Measurements from ENCODE around the gene IQCK.
A peak's percentile ranks its signal among the peaks of the same experiment; 100 is the strongest.

IQCK gene

GRCh38 chr16:19837984-19838707 is 120.1 kb downstream of the IQCK start:
- Mint-ChIP-seq H3K27ac (no peak overlapping the region), H3K4me1 (no peaks in the 10 kb centered on the region), H3K4me3 (no peak overlapping the region), H3K27me3 (no peaks in the 10 kb centered on the region), H3K9me3 (no peaks in the 10 kb centered on the region)
- ATAC-seq (no peak), DNase-seq (no peak)

- no peaks in the 10 kb centered on the region for H3K4me1 Mint-ChIP-seq
- ATAC-seq (no peak), DNase-seq (no peak)
- no peaks in the 10 kb centered on the region for H3K9me3 Mint-ChIP-seq
- no peak overlapping the region for H3K4me3 Mint-ChIP-seq
- no peak overlapping the region for H3K27ac Mint-ChIP-seq
- H3K27me3 Mint-ChIP-seq: no peaks in the 10 kb centered on the region
Measured at GRCh38 chr16:19840524-19841110, 122.5 kb downstream of the IQCK start.

- Mint-ChIP-seq H3K27ac (no peak overlapping the region), H3K4me1 (no peaks in the 10 kb centered on the region), H3K4me3 (no peak overlapping the region), H3K27me3 (no peaks in the 10 kb centered on the region), H3K9me3 (no peaks in the 10 kb centered on the region)
- DNase-seq (no peak), ATAC-seq (no peak)
Measured at GRCh38 chr16:19841184-19841583, 123.1 kb downstream of the IQCK start.

GRCh38 chr16:19842426-19843157 is 124.5 kb downstream of the IQCK start:
- H3K27ac Mint-ChIP-seq: no peak overlapping the region
- no peak for ATAC-seq
- H3K4me1 Mint-ChIP-seq: no peaks in the 10 kb centered on the region
- H3K27me3 Mint-ChIP-seq: peaks cover 6% of the 10 kb centered on the region
- no peak overlapping the region for H3K4me3 Mint-ChIP-seq
- no peak for DNase-seq
- no peaks in the 10 kb centered on the region for H3K9me3 Mint-ChIP-seq

GRCh38 chr16:19843371-19843770 is 125.3 kb downstream of the IQCK start:
- H3K4me1 Mint-ChIP-seq: no peaks in the 10 kb centered on the region
- DNase-seq (no peak), ATAC-seq (no peak)
- H3K27me3 Mint-ChIP-seq: peaks cover 7% of the 10 kb centered on the region
- H3K9me3 Mint-ChIP-seq: no peaks in the 10 kb centered on the region
- H3K27ac Mint-ChIP-seq: no peak overlapping the region
- H3K4me3 Mint-ChIP-seq: no peak overlapping the region

- ATAC-seq: no peak
- Mint-ChIP-seq H3K27ac (no peak overlapping the region), H3K4me1 (no peaks in the 10 kb centered on the region), H3K9me3 (no peaks in the 10 kb centered on the region), H3K4me3 (no peak overlapping the region), H3K27me3 (peaks cover 7% of the 10 kb centered on the region)
- DNase-seq: no peak
Measured at GRCh38 chr16:19844945-19845641, 127.0 kb downstream of the IQCK start.

GRCh38 chr16:19846436-19846835 is 128.4 kb downstream of the IQCK start:
- Mint-ChIP-seq H3K4me3 (no peak overlapping the region), H3K4me1 (no peaks in the 10 kb centered on the region), H3K27me3 (peaks cover 7% of the 10 kb centered on the region), H3K27ac (no peak overlapping the region), H3K9me3 (no peaks in the 10 kb centered on the region)
- DNase-seq: no peak
- ATAC-seq: no peak

GRCh38 chr16:19848756-19849155 is 130.7 kb downstream of the IQCK start:
- no peak overlapping the region for H3K4me3 Mint-ChIP-seq
- DNase-seq (no peak), ATAC-seq (no peak)
- peak overlapping the region in 1 of 2 donors; percentile 25 for H3K27ac Mint-ChIP-seq
- H3K27me3 Mint-ChIP-seq: peaks cover 7% of the 10 kb centered on the region
- no peaks in the 10 kb centered on the region for H3K4me1 Mint-ChIP-seq
- H3K9me3 Mint-ChIP-seq: no peaks in the 10 kb centered on the region

- H3K4me1 Mint-ChIP-seq: no peaks in the 10 kb centered on the region
- DNase-seq: no peak
- H3K4me3 Mint-ChIP-seq: no peak overlapping the region
- H3K27me3 Mint-ChIP-seq: peaks cover 7% of the 10 kb centered on the region
- H3K27ac Mint-ChIP-seq: no peak overlapping the region
- no peaks in the 10 kb centered on the region for H3K9me3 Mint-ChIP-seq
- no peak for ATAC-seq
Measured at GRCh38 chr16:19850131-19850817, 132.2 kb downstream of the IQCK start.

GRCh38 chr16:19851476-19851875 is 133.4 kb downstream of the IQCK start:
- ATAC-seq: no peak
- H3K27ac Mint-ChIP-seq: no peak overlapping the region
- no peak overlapping the region for H3K4me3 Mint-ChIP-seq
- peaks cover 7% of the 10 kb centered on the region for H3K27me3 Mint-ChIP-seq
- DNase-seq: no peak
- H3K9me3 Mint-ChIP-seq: no peaks in the 10 kb centered on the region
- no peaks in the 10 kb centered on the region for H3K4me1 Mint-ChIP-seq

GRCh38 chr16:19853132-19853741 is 135.2 kb downstream of the IQCK start:
- Mint-ChIP-seq H3K4me3 (no peak overlapping the region), H3K27me3 (no peaks in the 10 kb centered on the region), H3K27ac (no peak overlapping the region), H3K4me1 (no peaks in the 10 kb centered on the region), H3K9me3 (no peaks in the 10 kb centered on the region)
- DNase-seq (no peak), ATAC-seq (no peak)

- DNase-seq (no peak), ATAC-seq (no peak)
- Mint-ChIP-seq H3K27me3 (no peaks in the 10 kb centered on the region), H3K27ac (no peak overlapping the region), H3K4me3 (no peak overlapping the region), H3K4me1 (no peaks in the 10 kb centered on the region), H3K9me3 (no peaks in the 10 kb centered on the region)
Measured at GRCh38 chr16:19853742-19854542, 135.9 kb downstream of the IQCK start.

- Mint-ChIP-seq H3K9me3 (no peaks in the 10 kb centered on the region), H3K27me3 (no peaks in the 10 kb centered on the region), H3K4me1 (no peaks in the 10 kb centered on the region), H3K4me3 (no peak overlapping the region), H3K27ac (no peak overlapping the region)
- no peak for DNase-seq
- ATAC-seq: no peak
Measured at GRCh38 chr16:19854543-19854876, 136.4 kb downstream of the IQCK start.

GRCh38 chr16:19856120-19856519 is 138.0 kb downstream of the IQCK start:
- Mint-ChIP-seq H3K27ac (no peak overlapping the region), H3K9me3 (no peaks in the 10 kb centered on the region), H3K4me1 (no peaks in the 10 kb centered on the region), H3K4me3 (no peak overlapping the region), H3K27me3 (no peaks in the 10 kb centered on the region)
- ATAC-seq: no peak
- DNase-seq: no peak

Data from stimulated activated naive CD8-positive, alpha-beta T cell treated with anti-CD3 and anti-CD28 coated beads, Interleukin-15, amount 100 ng/mL, for 72 hours (primary cell).